Measurements from ENCODE around the gene TBC1D22A.

TBC1D22A gene

DNA sequence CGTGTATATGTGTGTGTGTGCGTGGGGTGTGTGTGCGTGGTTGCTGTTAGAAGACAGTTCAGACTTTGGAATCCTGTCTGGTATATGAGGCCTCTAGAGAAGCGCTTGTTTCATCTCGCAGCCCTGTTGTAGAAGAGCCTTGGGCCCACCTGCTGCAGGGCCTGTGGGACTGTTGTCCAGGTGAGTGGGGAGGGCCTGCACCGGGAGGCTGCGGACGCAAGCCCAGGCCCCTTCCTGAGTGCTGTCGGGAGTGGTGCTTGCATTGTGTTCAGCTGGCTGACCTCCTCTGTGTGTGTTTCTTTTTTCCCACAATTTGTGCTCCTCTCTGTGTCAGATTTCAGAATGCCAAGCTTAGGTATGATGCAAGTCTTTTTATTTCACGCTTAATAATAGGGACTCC, 128.4 kb downstream of the TBC1D22A start:
- Histone ChIP-seq H3K4me1 (ENCODE audit: low read length) (no peaks in the 10 kb centered on the region), H3K27ac (ENCODE audit: low read length) (no peak overlapping the region), H2AFZ (ENCODE audit: low read depth, low read length) (no peak overlapping the region), H4K20me1 (ENCODE audit: insufficient read depth, low read length) (peaks cover 90% of the 10 kb centered on the region), H3K4me2 (ENCODE audit: low read length) (no peak overlapping the region), H3K9ac (ENCODE audit: low read length) (no peak overlapping the region), H3K4me3 (ENCODE audit: low read length) (no peak overlapping the region), H3K27me3 (ENCODE audit: low read depth, low read length) (no peaks in the 10 kb centered on the region), H3K79me2 (ENCODE audit: low read length) (peaks cover 35% of the 10 kb centered on the region), H3K36me3 (replicated peaks; ENCODE audit: low read depth, low read length) (peaks cover 68% of the 10 kb centered on the region), H3K9me3 (ENCODE audit: insufficient read depth, low read length) (no peaks in the 10 kb centered on the region)
- no peak for TF ChIP-seq EZH2phosphoT487 (IDR thresholded peaks at IDR 0.05; ENCODE audit: low read depth)
- TF ChIP-seq, protein P1, sequence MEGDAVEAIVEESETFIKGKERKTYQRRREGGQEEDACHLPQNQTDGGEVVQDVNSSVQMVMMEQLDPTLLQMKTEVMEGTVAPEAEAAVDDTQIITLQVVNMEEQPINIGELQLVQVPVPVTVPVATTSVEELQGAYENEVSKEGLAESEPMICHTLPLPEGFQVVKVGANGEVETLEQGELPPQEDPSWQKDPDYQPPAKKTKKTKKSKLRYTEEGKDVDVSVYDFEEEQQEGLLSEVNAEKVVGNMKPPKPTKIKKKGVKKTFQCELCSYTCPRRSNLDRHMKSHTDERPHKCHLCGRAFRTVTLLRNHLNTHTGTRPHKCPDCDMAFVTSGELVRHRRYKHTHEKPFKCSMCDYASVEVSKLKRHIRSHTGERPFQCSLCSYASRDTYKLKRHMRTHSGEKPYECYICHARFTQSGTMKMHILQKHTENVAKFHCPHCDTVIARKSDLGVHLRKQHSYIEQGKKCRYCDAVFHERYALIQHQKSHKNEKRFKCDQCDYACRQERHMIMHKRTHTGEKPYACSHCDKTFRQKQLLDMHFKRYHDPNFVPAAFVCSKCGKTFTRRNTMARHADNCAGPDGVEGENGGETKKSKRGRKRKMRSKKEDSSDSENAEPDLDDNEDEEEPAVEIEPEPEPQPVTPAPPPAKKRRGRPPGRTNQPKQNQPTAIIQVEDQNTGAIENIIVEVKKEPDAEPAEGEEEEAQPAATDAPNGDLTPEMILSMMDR (IDR thresholded peaks at IDR 0.05; ENCODE audit: low read depth, low read length) = no peak

DNA sequence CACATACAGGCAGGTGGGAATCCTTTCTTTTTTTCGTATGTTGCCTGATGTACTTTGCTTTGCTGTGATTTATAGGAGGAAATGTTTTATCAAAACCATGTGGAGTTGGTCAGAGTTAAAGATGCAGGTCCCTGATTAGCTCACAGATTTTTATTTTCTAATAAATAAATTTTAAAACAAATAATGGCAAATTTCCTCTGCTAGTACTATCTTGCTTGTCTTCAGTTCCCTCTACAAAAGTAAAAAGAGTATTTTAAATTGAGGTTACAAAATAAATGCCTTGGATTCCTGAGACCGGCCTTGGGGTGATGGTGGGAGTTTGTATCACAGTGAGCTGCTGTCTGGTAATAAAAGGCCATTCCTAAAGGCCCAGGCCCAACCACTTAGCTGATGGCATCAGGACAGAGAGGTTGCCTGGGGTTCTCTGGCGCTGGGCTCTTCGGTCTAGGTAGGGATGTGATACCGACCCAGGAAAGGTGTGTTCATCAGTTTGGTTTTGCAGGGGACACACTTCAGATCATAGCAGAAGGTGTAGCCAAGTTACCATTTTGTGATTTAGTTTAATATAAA, 129.0 kb downstream of the TBC1D22A start:
- Histone ChIP-seq H3K27ac (ENCODE audit: low read length) (no peak overlapping the region), H4K20me1 (ENCODE audit: insufficient read depth, low read length) (peaks cover 90% of the 10 kb centered on the region), H3K27me3 (ENCODE audit: low read depth, low read length) (no peaks in the 10 kb centered on the region), H2AFZ (ENCODE audit: low read depth, low read length) (no peak overlapping the region), H3K4me3 (ENCODE audit: low read length) (no peak overlapping the region), H3K9me3 (ENCODE audit: insufficient read depth, low read length) (no peaks in the 10 kb centered on the region), H3K36me3 (replicated peaks; ENCODE audit: low read depth, low read length) (peaks cover 70% of the 10 kb centered on the region), H3K9ac (ENCODE audit: low read length) (no peak overlapping the region), H3K79me2 (ENCODE audit: low read length) (peaks cover 34% of the 10 kb centered on the region), H3K4me1 (ENCODE audit: low read length) (no peaks in the 10 kb centered on the region), H3K4me2 (ENCODE audit: low read length) (no peak overlapping the region)
- TF ChIP-seq, protein P1 (IDR thresholded peaks at IDR 0.05; ENCODE audit: low read depth, low read length) = no peak
- no peak for TF ChIP-seq EZH2phosphoT487 (IDR thresholded peaks at IDR 0.05; ENCODE audit: low read depth)

DNA sequence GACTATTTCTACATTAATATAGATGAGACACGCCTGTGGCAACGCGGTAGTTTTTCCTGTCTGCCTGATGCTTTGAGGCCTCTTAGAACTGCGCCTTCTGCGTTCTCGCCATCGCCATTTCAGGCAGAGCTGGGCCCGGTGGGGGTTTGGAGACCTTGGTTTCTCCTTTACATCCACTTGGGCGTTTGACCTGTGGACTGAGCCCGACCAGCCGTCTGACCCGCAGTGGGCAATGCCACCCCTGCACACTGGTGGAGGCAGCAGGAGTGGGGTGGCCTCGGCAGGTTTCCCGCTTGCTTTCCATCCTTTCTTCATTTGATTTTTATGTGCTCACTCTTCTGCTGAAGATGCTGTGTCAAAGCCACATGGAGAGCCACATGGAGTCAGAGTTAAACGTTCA, 130.4 kb downstream of the TBC1D22A start:
- Histone ChIP-seq H3K9me3 (ENCODE audit: insufficient read depth, low read length) (no peaks in the 10 kb centered on the region), H3K79me2 (ENCODE audit: low read length) (peaks cover 34% of the 10 kb centered on the region), H2AFZ (ENCODE audit: low read depth, low read length) (no peak overlapping the region), H3K4me2 (ENCODE audit: low read length) (no peak overlapping the region), H3K36me3 (replicated peaks; ENCODE audit: low read depth, low read length) (peaks cover 75% of the 10 kb centered on the region), H3K27me3 (ENCODE audit: low read depth, low read length) (no peaks in the 10 kb centered on the region), H3K27ac (ENCODE audit: low read length) (no peak overlapping the region), H3K4me1 (ENCODE audit: low read length) (peaks cover 6% of the 10 kb centered on the region; the same call in 1 of the 2 replicates), H3K9ac (ENCODE audit: low read length) (no peak overlapping the region), H3K4me3 (ENCODE audit: low read length) (no peak overlapping the region), H4K20me1 (ENCODE audit: insufficient read depth, low read length) (peaks cover 89% of the 10 kb centered on the region)
- TF ChIP-seq, protein P1 (IDR thresholded peaks at IDR 0.05; ENCODE audit: low read depth, low read length) = no peak
- no peak for TF ChIP-seq EZH2phosphoT487 (IDR thresholded peaks at IDR 0.05; ENCODE audit: low read depth)

DNA sequence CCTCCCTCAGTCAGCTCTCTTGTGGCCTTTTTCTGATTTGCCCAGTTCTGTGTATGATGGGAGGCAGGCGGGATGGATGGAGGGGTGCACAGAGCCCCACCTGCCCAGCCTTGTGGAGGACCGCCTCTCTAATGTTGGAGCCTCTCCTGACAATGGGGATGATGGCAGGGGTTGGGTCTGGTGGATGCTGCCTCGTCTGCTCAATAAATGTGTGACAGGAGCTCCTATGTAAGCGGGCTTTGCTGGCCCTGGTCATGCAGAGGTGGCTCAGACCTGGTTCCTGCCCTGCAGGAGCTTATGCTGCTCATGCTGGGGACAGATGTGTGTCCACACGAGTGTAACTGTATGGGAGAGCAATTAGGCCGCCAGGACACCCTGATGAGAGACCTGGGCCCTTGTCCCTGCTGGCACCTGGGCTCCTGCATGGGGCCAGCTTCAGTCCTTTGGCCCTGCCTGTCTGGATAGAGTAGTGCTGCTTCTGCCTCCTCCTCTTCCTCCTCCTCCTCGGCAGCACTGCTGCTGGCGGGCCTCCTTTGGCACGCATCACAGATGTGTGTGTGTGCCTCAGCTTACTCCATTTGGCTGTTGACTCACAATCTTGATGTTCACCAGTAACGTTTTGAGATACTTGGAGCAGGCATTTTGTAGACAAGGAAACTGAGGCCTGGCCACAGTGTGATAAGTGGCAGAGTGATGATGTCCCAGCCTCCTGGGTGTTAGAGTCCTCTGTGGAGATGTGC, 131.0 kb downstream of the TBC1D22A start:
- TF ChIP-seq EZH2phosphoT487 (IDR thresholded peaks at IDR 0.05; ENCODE audit: low read depth) = no peak
- TF ChIP-seq, protein P1 (IDR thresholded peaks at IDR 0.05; ENCODE audit: low read depth, low read length) = no peak
- no peak overlapping the region for H3K9ac ChIP-seq (ENCODE audit: low read length)
- H3K4me3 ChIP-seq (ENCODE audit: low read length) = no peak overlapping the region
- no peak overlapping the region for H3K4me2 ChIP-seq (ENCODE audit: low read length)
- H2AFZ ChIP-seq (ENCODE audit: low read depth, low read length) = no peak overlapping the region
- no peaks in the 10 kb centered on the region for H3K9me3 ChIP-seq (ENCODE audit: insufficient read depth, low read length)
- peaks cover 76% of the 10 kb centered on the region for H3K36me3 ChIP-seq (replicated peaks; ENCODE audit: low read depth, low read length)
- peaks cover 32% of the 10 kb centered on the region for H3K79me2 ChIP-seq (ENCODE audit: low read length)
- no peaks in the 10 kb centered on the region for H3K27me3 ChIP-seq (ENCODE audit: low read depth, low read length)
- peaks cover 6% of the 10 kb centered on the region; the same call in 1 of the 2 replicates for H3K4me1 ChIP-seq (ENCODE audit: low read length)
- H4K20me1 ChIP-seq (ENCODE audit: insufficient read depth, low read length) = peaks cover 89% of the 10 kb centered on the region
- H3K27ac ChIP-seq (ENCODE audit: low read length) = no peak overlapping the region

Measured in OCI-LY3 (cell line).